Measurements from ENCODE around the gene PCBP4.

PCBP4 gene

GRCh38 chr3:51987568-51987967, 20.3 kb upstream of the PCBP4 start:
- no peak for TF ChIP-seq CTCF (IDR thresholded peaks at IDR 0.05; ENCODE audit: low read depth, low read length, poor library complexity, severe bottlenecking)
- TF ChIP-seq EZH2phosphoT487 (IDR thresholded peaks at IDR 0.05; ENCODE audit: borderline replicate concordance, low read length), result no peak
- Histone ChIP-seq H3K27me3 (ENCODE audit: control insufficient read depth, low read length) (no peaks in the 10 kb centered on the region), H3K36me3 (ENCODE audit: control insufficient read depth, low read length) (peaks cover 14% of the 10 kb centered on the region), H3K4me1 (ENCODE audit: control insufficient read depth, low read length) (peaks cover 30% of the 10 kb centered on the region), H3K27ac (ENCODE audit: low read depth, low read length) (no peak overlapping the region), H3K4me3 (ENCODE audit: low read length) (no peak overlapping the region), H4K20me1 (ENCODE audit: control insufficient read depth, insufficient read depth, low read depth, low read length) (no peaks in the 10 kb centered on the region), H3K4me2 (ENCODE audit: low read length) (no peak overlapping the region), H3K9me3 (ENCODE audit: control insufficient read depth, insufficient read depth, low read length) (no peaks in the 10 kb centered on the region), H3K9me2 (replicated peaks; ENCODE audit: control insufficient read depth, low read length) (no peaks in the 10 kb centered on the region), H3K79me2 (ENCODE audit: control insufficient read depth, low read length) (peaks cover 2% of the 10 kb centered on the region; the same call in 1 of the 2 replicates), H3F3A (ENCODE audit: control insufficient read depth, insufficient read depth) (peaks cover 36% of the 10 kb centered on the region)

GRCh38 chr3:51986010-51986947, 19.0 kb upstream of the PCBP4 start:
- Histone ChIP-seq H3K36me3 (ENCODE audit: control insufficient read depth, low read length) (peaks cover 1% of the 10 kb centered on the region), H3K27ac (ENCODE audit: low read depth, low read length) (no peak overlapping the region), H3K9me3 (ENCODE audit: control insufficient read depth, insufficient read depth, low read length) (no peaks in the 10 kb centered on the region), H3K4me2 (ENCODE audit: low read length) (no peak overlapping the region), H4K20me1 (ENCODE audit: control insufficient read depth, insufficient read depth, low read depth, low read length) (no peaks in the 10 kb centered on the region), H3K4me1 (ENCODE audit: control insufficient read depth, low read length) (peaks cover 28% of the 10 kb centered on the region), H3K27me3 (ENCODE audit: control insufficient read depth, low read length) (no peaks in the 10 kb centered on the region), H3K9me2 (replicated peaks; ENCODE audit: control insufficient read depth, low read length) (no peaks in the 10 kb centered on the region), H3K79me2 (ENCODE audit: control insufficient read depth, low read length) (peaks cover 12% of the 10 kb centered on the region), H3K4me3 (ENCODE audit: low read length) (no peak overlapping the region), H3F3A (ENCODE audit: control insufficient read depth, insufficient read depth) (peaks cover 27% of the 10 kb centered on the region)
- TF ChIP-seq EZH2phosphoT487 (IDR thresholded peaks at IDR 0.05; ENCODE audit: borderline replicate concordance, low read length) (no peak), CTCF (IDR thresholded peaks at IDR 0.05; ENCODE audit: low read depth, low read length, poor library complexity, severe bottlenecking) (no peak)

GRCh38 chr3:51985063-51985462, 17.8 kb upstream of the PCBP4 start:
- Histone ChIP-seq H3K9me2 (replicated peaks; ENCODE audit: control insufficient read depth, low read length) (no peaks in the 10 kb centered on the region), H3K4me2 (ENCODE audit: low read length) (no peak overlapping the region), H3K27me3 (ENCODE audit: control insufficient read depth, low read length) (no peaks in the 10 kb centered on the region), H3K27ac (ENCODE audit: low read depth, low read length) (no peak overlapping the region), H4K20me1 (ENCODE audit: control insufficient read depth, insufficient read depth, low read depth, low read length) (no peaks in the 10 kb centered on the region), H3K4me1 (ENCODE audit: control insufficient read depth, low read length) (peaks cover 30% of the 10 kb centered on the region), H3F3A (ENCODE audit: control insufficient read depth, insufficient read depth) (peaks cover 25% of the 10 kb centered on the region), H3K4me3 (ENCODE audit: low read length) (no peak overlapping the region), H3K79me2 (ENCODE audit: control insufficient read depth, low read length) (peaks cover 23% of the 10 kb centered on the region), H3K36me3 (ENCODE audit: control insufficient read depth, low read length) (peaks cover 6% of the 10 kb centered on the region; the same call in 1 of the 2 replicates), H3K9me3 (ENCODE audit: control insufficient read depth, insufficient read depth, low read length) (no peaks in the 10 kb centered on the region)
- TF ChIP-seq CTCF (IDR thresholded peaks at IDR 0.05; ENCODE audit: low read depth, low read length, poor library complexity, severe bottlenecking), result no peak
- TF ChIP-seq EZH2phosphoT487 (IDR thresholded peaks at IDR 0.05; ENCODE audit: borderline replicate concordance, low read length), result no peak

Measured in DOHH2 (cell line).